HG03159 (cell line): ENCODE results near the gene MRTFA.
"Not testable (repeated sequence)": the region's sequence is repeated elsewhere in the genome, so short reads cannot be mapped to it uniquely, and the experiment has no call there.

Experiments used
- ATAC-seq: cut with Tn5 transposase; IDR thresholded peaks from one replicate; pipeline ENCODE4 v1.9.1; 2021; ENCODE audit warnings: mild to moderate bottlenecking, moderate library complexity; ENCODE audit not compliant: unreplicated experiment

The MRTFA gene

GRCh38 chr22:40502919-40503318 is 133.6 kb downstream of the MRTFA start:
- no peak for ATAC-seq

GRCh38 chr22:40500465-40500786 is 136.1 kb downstream of the MRTFA start:
- not testable (repeated sequence) for ATAC-seq

- ATAC-seq = no peak
Observed at GRCh38 chr22:40499209-40499623, 137.3 kb downstream of the MRTFA start.

GRCh38 chr22:40498420-40499208 is 137.9 kb downstream of the MRTFA start:
- ATAC-seq = no peak

GRCh38 chr22:40493441-40493840 is 143.1 kb downstream of the MRTFA start:
- ATAC-seq = no peak

- ATAC-seq = peak; percentile 94
Observed at GRCh38 chr22:40491990-40492631, 144.4 kb downstream of the MRTFA start.

- no peak for ATAC-seq
Observed at GRCh38 chr22:40487663-40488249, 148.8 kb downstream of the MRTFA start.

- no peak for ATAC-seq
Observed at GRCh38 chr22:40486962-40487602, 149.4 kb downstream of the MRTFA start.

- no peak for ATAC-seq
Observed at GRCh38 chr22:40485813-40486667, 150.5 kb downstream of the MRTFA start.

GRCh38 chr22:40484906-40485669 is 151.4 kb downstream of the MRTFA start:
- ATAC-seq = no peak

- ATAC-seq = no peak
Observed at GRCh38 chr22:40482886-40483285, 153.6 kb downstream of the MRTFA start.

GRCh38 chr22:40482391-40482790 is 154.1 kb downstream of the MRTFA start:
- ATAC-seq = no peak

- ATAC-seq = no peak
Observed at GRCh38 chr22:40480996-40481395, 155.5 kb downstream of the MRTFA start.

- ATAC-seq = no peak
Observed at GRCh38 chr22:40479887-40480538, 156.5 kb downstream of the MRTFA start.

GRCh38 chr22:40479126-40479800 is 157.3 kb downstream of the MRTFA start:
- no peak for ATAC-seq

GRCh38 chr22:40478338-40479125 is 158.0 kb downstream of the MRTFA start:
- no peak for ATAC-seq

GRCh38 chr22:40477683-40478337 is 158.7 kb downstream of the MRTFA start:
- no peak for ATAC-seq

- no peak for ATAC-seq
Observed at GRCh38 chr22:40476341-40476740, 160.2 kb downstream of the MRTFA start.
